ENCODE results near the gene ABCC4.

- TF ChIP-seq, protein P1, sequence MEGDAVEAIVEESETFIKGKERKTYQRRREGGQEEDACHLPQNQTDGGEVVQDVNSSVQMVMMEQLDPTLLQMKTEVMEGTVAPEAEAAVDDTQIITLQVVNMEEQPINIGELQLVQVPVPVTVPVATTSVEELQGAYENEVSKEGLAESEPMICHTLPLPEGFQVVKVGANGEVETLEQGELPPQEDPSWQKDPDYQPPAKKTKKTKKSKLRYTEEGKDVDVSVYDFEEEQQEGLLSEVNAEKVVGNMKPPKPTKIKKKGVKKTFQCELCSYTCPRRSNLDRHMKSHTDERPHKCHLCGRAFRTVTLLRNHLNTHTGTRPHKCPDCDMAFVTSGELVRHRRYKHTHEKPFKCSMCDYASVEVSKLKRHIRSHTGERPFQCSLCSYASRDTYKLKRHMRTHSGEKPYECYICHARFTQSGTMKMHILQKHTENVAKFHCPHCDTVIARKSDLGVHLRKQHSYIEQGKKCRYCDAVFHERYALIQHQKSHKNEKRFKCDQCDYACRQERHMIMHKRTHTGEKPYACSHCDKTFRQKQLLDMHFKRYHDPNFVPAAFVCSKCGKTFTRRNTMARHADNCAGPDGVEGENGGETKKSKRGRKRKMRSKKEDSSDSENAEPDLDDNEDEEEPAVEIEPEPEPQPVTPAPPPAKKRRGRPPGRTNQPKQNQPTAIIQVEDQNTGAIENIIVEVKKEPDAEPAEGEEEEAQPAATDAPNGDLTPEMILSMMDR (conservative IDR thresholded peaks at IDR 0.05; ENCODE audit: low read depth in 2 of 2) = no peak
- no peak for TF ChIP-seq REST (IDR thresholded peaks at IDR 0.05; ENCODE audit: unreplicated experiment)
- TF ChIP-seq, protein P2, sequence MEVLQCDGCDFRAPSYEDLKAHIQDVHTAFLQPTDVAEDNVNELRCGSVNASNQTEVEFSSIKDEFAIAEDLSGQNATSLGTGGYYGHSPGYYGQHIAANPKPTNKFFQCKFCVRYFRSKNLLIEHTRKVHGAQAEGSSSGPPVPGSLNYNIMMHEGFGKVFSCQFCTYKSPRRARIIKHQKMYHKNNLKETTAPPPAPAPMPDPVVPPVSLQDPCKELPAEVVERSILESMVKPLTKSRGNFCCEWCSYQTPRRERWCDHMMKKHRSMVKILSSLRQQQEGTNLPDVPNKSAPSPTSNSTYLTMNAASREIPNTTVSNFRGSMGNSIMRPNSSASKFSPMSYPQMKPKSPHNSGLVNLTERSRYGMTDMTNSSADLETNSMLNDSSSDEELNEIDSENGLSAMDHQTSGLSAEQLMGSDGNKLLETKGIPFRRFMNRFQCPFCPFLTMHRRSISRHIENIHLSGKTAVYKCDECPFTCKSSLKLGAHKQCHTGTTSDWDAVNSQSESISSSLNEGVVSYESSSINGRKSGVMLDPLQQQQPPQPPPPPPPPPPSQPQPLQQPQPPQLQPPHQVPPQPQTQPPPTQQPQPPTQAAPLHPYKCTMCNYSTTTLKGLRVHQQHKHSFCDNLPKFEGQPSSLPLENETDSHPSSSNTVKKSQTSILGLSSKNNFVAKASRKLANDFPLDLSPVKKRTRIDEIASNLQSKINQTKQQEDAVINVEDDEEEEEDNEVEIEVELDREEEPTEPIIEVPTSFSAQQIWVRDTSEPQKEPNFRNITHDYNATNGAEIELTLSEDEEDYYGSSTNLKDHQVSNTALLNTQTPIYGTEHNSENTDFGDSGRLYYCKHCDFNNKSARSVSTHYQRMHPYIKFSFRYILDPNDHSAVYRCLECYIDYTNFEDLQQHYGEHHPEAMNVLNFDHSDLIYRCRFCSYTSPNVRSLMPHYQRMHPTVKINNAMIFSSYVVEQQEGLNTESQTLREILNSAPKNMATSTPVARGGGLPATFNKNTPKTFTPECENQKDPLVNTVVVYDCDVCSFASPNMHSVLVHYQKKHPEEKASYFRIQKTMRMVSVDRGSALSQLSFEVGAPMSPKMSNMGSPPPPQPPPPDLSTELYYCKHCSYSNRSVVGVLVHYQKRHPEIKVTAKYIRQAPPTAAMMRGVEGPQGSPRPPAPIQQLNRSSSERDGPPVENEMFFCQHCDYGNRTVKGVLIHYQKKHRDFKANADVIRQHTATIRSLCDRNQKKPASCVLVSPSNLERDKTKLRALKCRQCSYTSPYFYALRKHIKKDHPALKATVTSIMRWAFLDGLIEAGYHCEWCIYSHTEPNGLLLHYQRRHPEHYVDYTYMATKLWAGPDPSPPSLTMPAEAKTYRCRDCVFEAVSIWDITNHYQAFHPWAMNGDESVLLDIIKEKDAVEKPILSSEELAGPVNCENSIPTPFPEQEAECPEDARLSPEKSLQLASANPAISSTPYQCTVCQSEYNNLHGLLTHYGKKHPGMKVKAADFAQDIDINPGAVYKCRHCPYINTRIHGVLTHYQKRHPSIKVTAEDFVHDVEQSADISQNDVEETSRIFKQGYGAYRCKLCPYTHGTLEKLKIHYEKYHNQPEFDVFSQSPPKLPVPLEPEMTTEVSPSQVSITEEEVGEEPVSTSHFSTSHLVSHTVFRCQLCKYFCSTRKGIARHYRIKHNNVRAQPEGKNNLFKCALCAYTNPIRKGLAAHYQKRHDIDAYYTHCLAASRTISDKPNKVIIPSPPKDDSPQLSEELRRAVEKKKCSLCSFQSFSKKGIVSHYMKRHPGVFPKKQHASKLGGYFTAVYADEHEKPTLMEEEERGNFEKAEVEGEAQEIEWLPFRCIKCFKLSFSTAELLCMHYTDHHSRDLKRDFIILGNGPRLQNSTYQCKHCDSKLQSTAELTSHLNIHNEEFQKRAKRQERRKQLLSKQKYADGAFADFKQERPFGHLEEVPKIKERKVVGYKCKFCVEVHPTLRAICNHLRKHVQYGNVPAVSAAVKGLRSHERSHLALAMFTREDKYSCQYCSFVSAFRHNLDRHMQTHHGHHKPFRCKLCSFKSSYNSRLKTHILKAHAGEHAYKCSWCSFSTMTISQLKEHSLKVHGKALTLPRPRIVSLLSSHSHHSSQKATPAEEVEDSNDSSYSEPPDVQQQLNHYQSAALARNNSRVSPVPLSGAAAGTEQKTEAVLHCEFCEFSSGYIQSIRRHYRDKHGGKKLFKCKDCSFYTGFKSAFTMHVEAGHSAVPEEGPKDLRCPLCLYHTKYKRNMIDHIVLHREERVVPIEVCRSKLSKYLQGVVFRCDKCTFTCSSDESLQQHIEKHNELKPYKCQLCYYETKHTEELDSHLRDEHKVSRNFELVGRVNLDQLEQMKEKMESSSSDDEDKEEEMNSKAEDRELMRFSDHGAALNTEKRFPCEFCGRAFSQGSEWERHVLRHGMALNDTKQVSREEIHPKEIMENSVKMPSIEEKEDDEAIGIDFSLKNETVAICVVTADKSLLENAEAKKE (CRISPR knock-in tag; IDR thresholded peaks at IDR 0.05) = no peak
- TF ChIP-seq EZH2 (IDR thresholded peaks at IDR 0.05; ENCODE audit: low read depth, unreplicated experiment) = no peak
These were observed 185.7 kb downstream of the ABCC4 start for GRCh38 chr13:95115525-95115924.
